ENCODE data around the gene AGBL3. TPM values are rescaled to one million over a fixed set of nuclear protein-coding genes. Genes with fewer than 3 reads are reported as not detected.

The AGBL3 gene
- total and polyA plus RNA-seq, 2 experiments from 2014 or later: 3.2 to 5.6 TPM

DNA sequence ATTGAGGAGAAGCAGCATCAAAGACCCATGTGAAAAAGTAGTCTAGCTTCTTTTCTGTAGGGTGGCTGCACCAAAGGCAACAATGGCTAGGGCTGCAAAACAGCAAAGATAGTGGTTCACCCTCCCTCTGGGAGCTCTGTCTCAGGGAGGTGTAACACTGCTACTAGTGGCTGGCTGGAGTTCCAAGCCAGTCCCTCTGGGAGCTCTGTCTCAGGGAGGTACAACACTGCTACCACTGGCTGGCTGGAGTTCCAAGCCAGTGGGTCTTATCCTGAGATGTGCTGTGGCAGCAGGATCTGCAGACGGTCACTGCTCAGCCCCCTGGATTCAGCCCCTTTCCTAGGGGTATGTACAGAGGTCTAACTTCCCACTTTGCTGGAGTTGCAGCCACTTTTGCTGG lies 123.7 kb downstream of the AGBL3 start:
- Mint-ChIP-seq H3K36me3 (ENCODE audit: low read depth) (no peaks in the 10 kb centered on the region), H3K27ac (no peak overlapping the region), H3K9me3 (no peaks in the 10 kb centered on the region), H3K4me1 (no peaks in the 10 kb centered on the region), H3K27me3 (ENCODE audit: insufficient read depth, low read depth, poor library complexity) (no peaks in the 10 kb centered on the region), H3K4me3 (no peak overlapping the region)
- H2AFZ ChIP-seq: no peak overlapping the region
- H3K79me2 ChIP-seq (replicated peaks; ENCODE audit: insufficient read depth): no peaks in the 10 kb centered on the region
- H3K9me2 ChIP-seq (ENCODE audit: insufficient read depth): peaks cover 5% of the 10 kb centered on the region
- DNase-seq (ENCODE audit: low spot score) (no peak), ATAC-seq (peak; percentile 83)
- no peaks in the 10 kb centered on the region for H4K20me1 ChIP-seq (replicated peaks; ENCODE audit: insufficient read depth)
- TF ChIP-seq, protein P1, sequence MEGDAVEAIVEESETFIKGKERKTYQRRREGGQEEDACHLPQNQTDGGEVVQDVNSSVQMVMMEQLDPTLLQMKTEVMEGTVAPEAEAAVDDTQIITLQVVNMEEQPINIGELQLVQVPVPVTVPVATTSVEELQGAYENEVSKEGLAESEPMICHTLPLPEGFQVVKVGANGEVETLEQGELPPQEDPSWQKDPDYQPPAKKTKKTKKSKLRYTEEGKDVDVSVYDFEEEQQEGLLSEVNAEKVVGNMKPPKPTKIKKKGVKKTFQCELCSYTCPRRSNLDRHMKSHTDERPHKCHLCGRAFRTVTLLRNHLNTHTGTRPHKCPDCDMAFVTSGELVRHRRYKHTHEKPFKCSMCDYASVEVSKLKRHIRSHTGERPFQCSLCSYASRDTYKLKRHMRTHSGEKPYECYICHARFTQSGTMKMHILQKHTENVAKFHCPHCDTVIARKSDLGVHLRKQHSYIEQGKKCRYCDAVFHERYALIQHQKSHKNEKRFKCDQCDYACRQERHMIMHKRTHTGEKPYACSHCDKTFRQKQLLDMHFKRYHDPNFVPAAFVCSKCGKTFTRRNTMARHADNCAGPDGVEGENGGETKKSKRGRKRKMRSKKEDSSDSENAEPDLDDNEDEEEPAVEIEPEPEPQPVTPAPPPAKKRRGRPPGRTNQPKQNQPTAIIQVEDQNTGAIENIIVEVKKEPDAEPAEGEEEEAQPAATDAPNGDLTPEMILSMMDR (conservative IDR thresholded peaks at IDR 0.05; ENCODE audit: low read depth in 2 of 2): peak in 1 of 2 experiments; percentile 34; a peak in 2 of 4 replicates
- TF ChIP-seq JUNB (IDR thresholded peaks at IDR 0.05; ENCODE audit: unreplicated experiment) (no peak), ZNF331 (CRISPR knock-in tag; IDR thresholded peaks at IDR 0.05; ENCODE audit: low read depth) (no peak)
- TF ChIP-seq, protein P2, sequence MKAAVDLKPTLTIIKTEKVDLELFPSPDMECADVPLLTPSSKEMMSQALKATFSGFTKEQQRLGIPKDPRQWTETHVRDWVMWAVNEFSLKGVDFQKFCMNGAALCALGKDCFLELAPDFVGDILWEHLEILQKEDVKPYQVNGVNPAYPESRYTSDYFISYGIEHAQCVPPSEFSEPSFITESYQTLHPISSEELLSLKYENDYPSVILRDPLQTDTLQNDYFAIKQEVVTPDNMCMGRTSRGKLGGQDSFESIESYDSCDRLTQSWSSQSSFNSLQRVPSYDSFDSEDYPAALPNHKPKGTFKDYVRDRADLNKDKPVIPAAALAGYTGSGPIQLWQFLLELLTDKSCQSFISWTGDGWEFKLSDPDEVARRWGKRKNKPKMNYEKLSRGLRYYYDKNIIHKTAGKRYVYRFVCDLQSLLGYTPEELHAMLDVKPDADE (IDR thresholded peaks at IDR 0.05): no peak
- TF ChIP-seq, protein P3, sequence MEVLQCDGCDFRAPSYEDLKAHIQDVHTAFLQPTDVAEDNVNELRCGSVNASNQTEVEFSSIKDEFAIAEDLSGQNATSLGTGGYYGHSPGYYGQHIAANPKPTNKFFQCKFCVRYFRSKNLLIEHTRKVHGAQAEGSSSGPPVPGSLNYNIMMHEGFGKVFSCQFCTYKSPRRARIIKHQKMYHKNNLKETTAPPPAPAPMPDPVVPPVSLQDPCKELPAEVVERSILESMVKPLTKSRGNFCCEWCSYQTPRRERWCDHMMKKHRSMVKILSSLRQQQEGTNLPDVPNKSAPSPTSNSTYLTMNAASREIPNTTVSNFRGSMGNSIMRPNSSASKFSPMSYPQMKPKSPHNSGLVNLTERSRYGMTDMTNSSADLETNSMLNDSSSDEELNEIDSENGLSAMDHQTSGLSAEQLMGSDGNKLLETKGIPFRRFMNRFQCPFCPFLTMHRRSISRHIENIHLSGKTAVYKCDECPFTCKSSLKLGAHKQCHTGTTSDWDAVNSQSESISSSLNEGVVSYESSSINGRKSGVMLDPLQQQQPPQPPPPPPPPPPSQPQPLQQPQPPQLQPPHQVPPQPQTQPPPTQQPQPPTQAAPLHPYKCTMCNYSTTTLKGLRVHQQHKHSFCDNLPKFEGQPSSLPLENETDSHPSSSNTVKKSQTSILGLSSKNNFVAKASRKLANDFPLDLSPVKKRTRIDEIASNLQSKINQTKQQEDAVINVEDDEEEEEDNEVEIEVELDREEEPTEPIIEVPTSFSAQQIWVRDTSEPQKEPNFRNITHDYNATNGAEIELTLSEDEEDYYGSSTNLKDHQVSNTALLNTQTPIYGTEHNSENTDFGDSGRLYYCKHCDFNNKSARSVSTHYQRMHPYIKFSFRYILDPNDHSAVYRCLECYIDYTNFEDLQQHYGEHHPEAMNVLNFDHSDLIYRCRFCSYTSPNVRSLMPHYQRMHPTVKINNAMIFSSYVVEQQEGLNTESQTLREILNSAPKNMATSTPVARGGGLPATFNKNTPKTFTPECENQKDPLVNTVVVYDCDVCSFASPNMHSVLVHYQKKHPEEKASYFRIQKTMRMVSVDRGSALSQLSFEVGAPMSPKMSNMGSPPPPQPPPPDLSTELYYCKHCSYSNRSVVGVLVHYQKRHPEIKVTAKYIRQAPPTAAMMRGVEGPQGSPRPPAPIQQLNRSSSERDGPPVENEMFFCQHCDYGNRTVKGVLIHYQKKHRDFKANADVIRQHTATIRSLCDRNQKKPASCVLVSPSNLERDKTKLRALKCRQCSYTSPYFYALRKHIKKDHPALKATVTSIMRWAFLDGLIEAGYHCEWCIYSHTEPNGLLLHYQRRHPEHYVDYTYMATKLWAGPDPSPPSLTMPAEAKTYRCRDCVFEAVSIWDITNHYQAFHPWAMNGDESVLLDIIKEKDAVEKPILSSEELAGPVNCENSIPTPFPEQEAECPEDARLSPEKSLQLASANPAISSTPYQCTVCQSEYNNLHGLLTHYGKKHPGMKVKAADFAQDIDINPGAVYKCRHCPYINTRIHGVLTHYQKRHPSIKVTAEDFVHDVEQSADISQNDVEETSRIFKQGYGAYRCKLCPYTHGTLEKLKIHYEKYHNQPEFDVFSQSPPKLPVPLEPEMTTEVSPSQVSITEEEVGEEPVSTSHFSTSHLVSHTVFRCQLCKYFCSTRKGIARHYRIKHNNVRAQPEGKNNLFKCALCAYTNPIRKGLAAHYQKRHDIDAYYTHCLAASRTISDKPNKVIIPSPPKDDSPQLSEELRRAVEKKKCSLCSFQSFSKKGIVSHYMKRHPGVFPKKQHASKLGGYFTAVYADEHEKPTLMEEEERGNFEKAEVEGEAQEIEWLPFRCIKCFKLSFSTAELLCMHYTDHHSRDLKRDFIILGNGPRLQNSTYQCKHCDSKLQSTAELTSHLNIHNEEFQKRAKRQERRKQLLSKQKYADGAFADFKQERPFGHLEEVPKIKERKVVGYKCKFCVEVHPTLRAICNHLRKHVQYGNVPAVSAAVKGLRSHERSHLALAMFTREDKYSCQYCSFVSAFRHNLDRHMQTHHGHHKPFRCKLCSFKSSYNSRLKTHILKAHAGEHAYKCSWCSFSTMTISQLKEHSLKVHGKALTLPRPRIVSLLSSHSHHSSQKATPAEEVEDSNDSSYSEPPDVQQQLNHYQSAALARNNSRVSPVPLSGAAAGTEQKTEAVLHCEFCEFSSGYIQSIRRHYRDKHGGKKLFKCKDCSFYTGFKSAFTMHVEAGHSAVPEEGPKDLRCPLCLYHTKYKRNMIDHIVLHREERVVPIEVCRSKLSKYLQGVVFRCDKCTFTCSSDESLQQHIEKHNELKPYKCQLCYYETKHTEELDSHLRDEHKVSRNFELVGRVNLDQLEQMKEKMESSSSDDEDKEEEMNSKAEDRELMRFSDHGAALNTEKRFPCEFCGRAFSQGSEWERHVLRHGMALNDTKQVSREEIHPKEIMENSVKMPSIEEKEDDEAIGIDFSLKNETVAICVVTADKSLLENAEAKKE (CRISPR knock-in tag; IDR thresholded peaks at IDR 0.05): no peak
- TF ChIP-seq, protein P4, sequence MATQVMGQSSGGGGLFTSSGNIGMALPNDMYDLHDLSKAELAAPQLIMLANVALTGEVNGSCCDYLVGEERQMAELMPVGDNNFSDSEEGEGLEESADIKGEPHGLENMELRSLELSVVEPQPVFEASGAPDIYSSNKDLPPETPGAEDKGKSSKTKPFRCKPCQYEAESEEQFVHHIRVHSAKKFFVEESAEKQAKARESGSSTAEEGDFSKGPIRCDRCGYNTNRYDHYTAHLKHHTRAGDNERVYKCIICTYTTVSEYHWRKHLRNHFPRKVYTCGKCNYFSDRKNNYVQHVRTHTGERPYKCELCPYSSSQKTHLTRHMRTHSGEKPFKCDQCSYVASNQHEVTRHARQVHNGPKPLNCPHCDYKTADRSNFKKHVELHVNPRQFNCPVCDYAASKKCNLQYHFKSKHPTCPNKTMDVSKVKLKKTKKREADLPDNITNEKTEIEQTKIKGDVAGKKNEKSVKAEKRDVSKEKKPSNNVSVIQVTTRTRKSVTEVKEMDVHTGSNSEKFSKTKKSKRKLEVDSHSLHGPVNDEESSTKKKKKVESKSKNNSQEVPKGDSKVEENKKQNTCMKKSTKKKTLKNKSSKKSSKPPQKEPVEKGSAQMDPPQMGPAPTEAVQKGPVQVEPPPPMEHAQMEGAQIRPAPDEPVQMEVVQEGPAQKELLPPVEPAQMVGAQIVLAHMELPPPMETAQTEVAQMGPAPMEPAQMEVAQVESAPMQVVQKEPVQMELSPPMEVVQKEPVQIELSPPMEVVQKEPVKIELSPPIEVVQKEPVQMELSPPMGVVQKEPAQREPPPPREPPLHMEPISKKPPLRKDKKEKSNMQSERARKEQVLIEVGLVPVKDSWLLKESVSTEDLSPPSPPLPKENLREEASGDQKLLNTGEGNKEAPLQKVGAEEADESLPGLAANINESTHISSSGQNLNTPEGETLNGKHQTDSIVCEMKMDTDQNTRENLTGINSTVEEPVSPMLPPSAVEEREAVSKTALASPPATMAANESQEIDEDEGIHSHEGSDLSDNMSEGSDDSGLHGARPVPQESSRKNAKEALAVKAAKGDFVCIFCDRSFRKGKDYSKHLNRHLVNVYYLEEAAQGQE (IDR thresholded peaks at IDR 0.05; ENCODE audit: unreplicated experiment): no peak
- H3K4me1 ChIP-seq (ENCODE audit: insufficient read depth): no peaks in the 10 kb centered on the region
- no peaks in the 10 kb centered on the region for H3K27me3 ChIP-seq (ENCODE audit: insufficient read depth)
- no peaks in the 10 kb centered on the region for H3F3A ChIP-seq (replicated peaks; ENCODE audit: low read depth)
- H3K36me3 ChIP-seq (ENCODE audit: insufficient read depth): no peaks in the 10 kb centered on the region
- H3K4me2 ChIP-seq: no peak overlapping the region
- H3K27ac ChIP-seq (ENCODE audit: low read depth): no peak overlapping the region
- no peak overlapping the region for H3K4me3 ChIP-seq
